ENCODE results near the gene PLEKHM1.

GRCh38 chr17:45394091-45394490 is 96.4 kb downstream of the PLEKHM1 start:
- TF ChIP-seq CTCF (IDR thresholded peaks at IDR 0.05; ENCODE audit: insufficient read depth, low read length), result no peak
- TF ChIP-seq POLR2AphosphoS5 (IDR thresholded peaks at IDR 0.05; ENCODE audit: low read depth), result peak; percentile 14; the same call in 1 of the 2 replicates
- no peak for TF ChIP-seq REST (IDR thresholded peaks at IDR 0.05; ENCODE audit: insufficient replicate concordance, low read depth)
- no peak for TF ChIP-seq SPI1 (IDR thresholded peaks at IDR 0.05; ENCODE audit: borderline replicate concordance, low read depth)
- TF ChIP-seq GABPA (IDR thresholded peaks at IDR 0.05; ENCODE audit: low read depth), result no peak

All from HL-60 (cell line).